ENCODE measurements around the gene POU5F1. TPM values are rescaled to one million over a fixed set of nuclear protein-coding genes. Genes with fewer than 3 reads are reported as not detected.

POU5F1 gene
- total RNA-seq, 1 experiment from 2014 or later: not detected

- ChIA-PET POLR2A (no interaction called here), CTCF (interaction anchor here (0.6 to 1.5 kb wide), 3 partner anchors 158 to 272 kb away, joined by 3 to 4 read pairs (median 4); no protein-coding TSS in a partner anchor)
- H3K4me1 ChIP-seq: peaks cover 47% of the 10 kb centered on the region
- H3K27me3 ChIP-seq (replicated peaks; ENCODE audit: control insufficient read depth, insufficient read depth, low read length): no peaks in the 10 kb centered on the region
- intact Hi-C loops (cut with micrococcal nuclease; ENCODE audit: unreplicated experiment): no loop called here
- H3K9me3 ChIP-seq: no peaks in the 10 kb centered on the region
- no peak overlapping the region for H3K4me3 ChIP-seq (ENCODE audit: low read depth, low read length)
- BruUV-seq (replicated peaks): no TSS peak
- no peaks in the 10 kb centered on the region for H3K27me3 Mint-ChIP-seq (ENCODE audit: insufficient read depth, unreplicated experiment)
- H3K36me3 ChIP-seq (ENCODE audit: control insufficient read depth, insufficient read depth, low read length): no peaks in the 10 kb centered on the region
- no peak for TF ChIP-seq CTCF (IDR thresholded peaks at IDR 0.05; ENCODE audit: insufficient read depth in 1 of 2, low read depth in 1 of 2, low read length in 1 of 2, severe bottlenecking in 1 of 2, unreplicated experiment in 1 of 2)
- DNase-seq: peak in 1 of 2 experiments; percentile 45
- peak overlapping the region; percentile 55 for H3K4me3 Mint-ChIP-seq (ENCODE audit: unreplicated experiment)
- H3K9me3 Mint-ChIP-seq (ENCODE audit: unreplicated experiment): no peaks in the 10 kb centered on the region
- H3K27ac Mint-ChIP-seq (ENCODE audit: unreplicated experiment): peak overlapping the region; percentile 82
- no peaks in the 10 kb centered on the region for H3K36me3 Mint-ChIP-seq (ENCODE audit: insufficient read depth, unreplicated experiment)
- peaks cover 31% of the 10 kb centered on the region for H3K4me1 Mint-ChIP-seq (ENCODE audit: low read depth, unreplicated experiment)
These were observed 38.7 kb upstream of the POU5F1 start for GRCh38 chr6:31209137-31209536.

- TF ChIP-seq CTCF (IDR thresholded peaks at IDR 0.05; ENCODE audit: insufficient read depth in 1 of 2, low read depth in 1 of 2, low read length in 1 of 2, severe bottlenecking in 1 of 2, unreplicated experiment in 1 of 2): no peak
- Mint-ChIP-seq H3K9me3 (ENCODE audit: unreplicated experiment) (no peaks in the 10 kb centered on the region), H3K4me1 (ENCODE audit: low read depth, unreplicated experiment) (peaks cover 31% of the 10 kb centered on the region), H3K27me3 (ENCODE audit: insufficient read depth, unreplicated experiment) (no peaks in the 10 kb centered on the region), H3K4me3 (ENCODE audit: unreplicated experiment) (no peak overlapping the region), H3K27ac (ENCODE audit: unreplicated experiment) (peak overlapping the region; percentile 87), H3K36me3 (ENCODE audit: insufficient read depth, unreplicated experiment) (no peaks in the 10 kb centered on the region)
- peaks cover 53% of the 10 kb centered on the region for H3K4me1 ChIP-seq
- no peak overlapping the region for H3K4me3 ChIP-seq (ENCODE audit: low read depth, low read length)
- ChIA-PET CTCF (interaction anchor here (1.5 kb wide), 1 partner anchor 158 kb away, joined by 4 read pairs; no protein-coding TSS in a partner anchor), POLR2A (no interaction called here)
- BruUV-seq (replicated peaks): no TSS peak
- no peaks in the 10 kb centered on the region for H3K27me3 ChIP-seq (replicated peaks; ENCODE audit: control insufficient read depth, insufficient read depth, low read length)
- intact Hi-C loops (cut with micrococcal nuclease; ENCODE audit: unreplicated experiment): no loop called here
- H3K36me3 ChIP-seq (ENCODE audit: control insufficient read depth, insufficient read depth, low read length): no peaks in the 10 kb centered on the region
- no peak for DNase-seq
- H3K9me3 ChIP-seq: no peaks in the 10 kb centered on the region
These were observed 38.0 kb upstream of the POU5F1 start for GRCh38 chr6:31208506-31208905.

GRCh38 chr6:31205638-31206037, 35.2 kb upstream of the POU5F1 start:
- no peak overlapping the region for H3K4me3 Mint-ChIP-seq (ENCODE audit: unreplicated experiment)
- H3K9me3 ChIP-seq: no peaks in the 10 kb centered on the region
- no peaks in the 10 kb centered on the region for H3K27me3 Mint-ChIP-seq (ENCODE audit: insufficient read depth, unreplicated experiment)
- 0 out of 2 replicates have a peak, but pooled peaks cover 2% of the 10 kb centered on the region for H3K36me3 ChIP-seq (ENCODE audit: control insufficient read depth, insufficient read depth, low read length)
- H3K9me3 Mint-ChIP-seq (ENCODE audit: unreplicated experiment): no peaks in the 10 kb centered on the region
- DNase-seq: no peak
- peaks cover 5% of the 10 kb centered on the region for H3K36me3 Mint-ChIP-seq (ENCODE audit: insufficient read depth, unreplicated experiment)
- ChIA-PET CTCF (no interaction called here), POLR2A (no interaction called here)
- H3K4me1 Mint-ChIP-seq (ENCODE audit: low read depth, unreplicated experiment): peaks cover 42% of the 10 kb centered on the region
- H3K27me3 ChIP-seq (replicated peaks; ENCODE audit: control insufficient read depth, insufficient read depth, low read length): no peaks in the 10 kb centered on the region
- H3K4me1 ChIP-seq: peaks cover 62% of the 10 kb centered on the region
- TF ChIP-seq CTCF (IDR thresholded peaks at IDR 0.05; ENCODE audit: insufficient read depth in 1 of 2, low read depth in 1 of 2, low read length in 1 of 2, severe bottlenecking in 1 of 2, unreplicated experiment in 1 of 2): no peak
- H3K27ac Mint-ChIP-seq (ENCODE audit: unreplicated experiment): peak overlapping the region; percentile 7
- H3K4me3 ChIP-seq (ENCODE audit: low read depth, low read length): no peak overlapping the region
- no TSS peak for BruUV-seq (replicated peaks)
- intact Hi-C loops (cut with micrococcal nuclease; ENCODE audit: unreplicated experiment): no loop called here

All from Caco-2 (cell line).